Vagina (tissue), 2 donors: ENCODE measurements around the gene ZC3H4.

ENCODE experiments used
- POLR2AphosphoS5 ChIP-seq, 2 donors: sonication (generic); formaldehyde crosslinking; IDR thresholded peaks; one replicate each; pipeline ENCODE4 v1.9.0; 2017; ENCODE audit warnings: antibody characterized with exemption in 2 of 2, mild to moderate bottlenecking in 2 of 2, low read depth in 1 of 2; ENCODE audit not compliant: insufficient read depth in 1 of 2
- TF ChIP-seq, protein P1 (sequence below), 3 experiments: fragments of 450-650 bp in 2 of 3; fragments of 200-600 bp in 1 of 3; sonication (generic) in 1 of 3; IDR thresholded peaks; one replicate each; pipeline ENCODE4 v1.5.1; 2017 to 2019; ENCODE audit warnings: antibody characterized with exemption in 3 of 3, mild to moderate bottlenecking in 2 of 3, moderate library complexity in 2 of 3

DNA sequence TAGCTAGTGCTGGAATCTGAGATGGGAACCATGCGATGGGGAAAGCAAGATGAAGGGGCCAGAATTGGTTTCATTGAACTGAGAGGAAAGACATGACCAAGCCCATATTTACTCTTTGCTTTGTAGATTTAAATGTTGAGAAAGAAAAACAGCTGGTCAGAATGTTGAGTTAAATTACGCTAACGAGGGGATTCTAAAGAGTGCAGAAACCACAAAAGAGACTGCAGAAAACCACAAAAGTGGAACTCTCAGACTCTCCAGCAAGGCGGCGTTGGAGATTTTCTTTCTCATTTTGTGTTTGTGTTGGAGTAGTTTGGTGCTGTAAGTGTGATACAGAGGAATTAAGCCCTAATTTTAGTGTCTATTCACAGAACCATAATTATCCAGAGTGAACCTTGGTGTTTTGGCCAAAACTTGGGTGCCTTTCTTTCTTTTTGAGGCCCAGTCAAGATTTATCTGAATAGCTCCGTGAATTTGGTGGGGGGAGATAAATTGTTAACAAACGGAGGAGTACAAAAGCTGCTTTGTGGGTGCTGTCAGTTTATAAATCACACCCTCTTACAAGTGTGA lies 43.4 kb upstream of the ZC3H4 start:
- TF ChIP-seq, protein P1, sequence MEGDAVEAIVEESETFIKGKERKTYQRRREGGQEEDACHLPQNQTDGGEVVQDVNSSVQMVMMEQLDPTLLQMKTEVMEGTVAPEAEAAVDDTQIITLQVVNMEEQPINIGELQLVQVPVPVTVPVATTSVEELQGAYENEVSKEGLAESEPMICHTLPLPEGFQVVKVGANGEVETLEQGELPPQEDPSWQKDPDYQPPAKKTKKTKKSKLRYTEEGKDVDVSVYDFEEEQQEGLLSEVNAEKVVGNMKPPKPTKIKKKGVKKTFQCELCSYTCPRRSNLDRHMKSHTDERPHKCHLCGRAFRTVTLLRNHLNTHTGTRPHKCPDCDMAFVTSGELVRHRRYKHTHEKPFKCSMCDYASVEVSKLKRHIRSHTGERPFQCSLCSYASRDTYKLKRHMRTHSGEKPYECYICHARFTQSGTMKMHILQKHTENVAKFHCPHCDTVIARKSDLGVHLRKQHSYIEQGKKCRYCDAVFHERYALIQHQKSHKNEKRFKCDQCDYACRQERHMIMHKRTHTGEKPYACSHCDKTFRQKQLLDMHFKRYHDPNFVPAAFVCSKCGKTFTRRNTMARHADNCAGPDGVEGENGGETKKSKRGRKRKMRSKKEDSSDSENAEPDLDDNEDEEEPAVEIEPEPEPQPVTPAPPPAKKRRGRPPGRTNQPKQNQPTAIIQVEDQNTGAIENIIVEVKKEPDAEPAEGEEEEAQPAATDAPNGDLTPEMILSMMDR (IDR thresholded peaks at IDR 0.05): no peak
- no peak for TF ChIP-seq POLR2AphosphoS5 (IDR thresholded peaks at IDR 0.05; ENCODE audit: insufficient read depth in 1 of 2, low read depth in 1 of 2)
